ENCODE results near the gene PCSK5.

Gene PCSK5

GRCh38 chr9:76341616-76342015, 451.1 kb downstream of the PCSK5 start:
- Histone ChIP-seq H3K4me1 (ENCODE audit: control insufficient read depth, insufficient read depth, low read length) (no peaks in the 10 kb centered on the region), H3K9ac (ENCODE audit: low read length) (no peak overlapping the region), H3K27me3 (ENCODE audit: control insufficient read depth, insufficient read depth, low read length) (no peaks in the 10 kb centered on the region), H3K36me3 (ENCODE audit: control insufficient read depth, insufficient read depth, low read length) (no peaks in the 10 kb centered on the region), H3K4me3 (ENCODE audit: low read length) (no peak overlapping the region), H3K27ac (ENCODE audit: low read depth, low read length) (no peak overlapping the region)

GRCh38 chr9:76342201-76342600, 451.7 kb downstream of the PCSK5 start:
- no peak overlapping the region for H3K27ac ChIP-seq (ENCODE audit: low read depth, low read length)
- H3K36me3 ChIP-seq (ENCODE audit: control insufficient read depth, insufficient read depth, low read length) = no peaks in the 10 kb centered on the region
- no peaks in the 10 kb centered on the region for H3K4me1 ChIP-seq (ENCODE audit: control insufficient read depth, insufficient read depth, low read length)
- H3K9ac ChIP-seq (ENCODE audit: low read length) = no peak overlapping the region
- H3K27me3 ChIP-seq (ENCODE audit: control insufficient read depth, insufficient read depth, low read length) = no peaks in the 10 kb centered on the region
- no peak overlapping the region for H3K4me3 ChIP-seq (ENCODE audit: low read length)

- Histone ChIP-seq H3K36me3 (ENCODE audit: control insufficient read depth, insufficient read depth, low read length) (no peaks in the 10 kb centered on the region), H3K4me1 (ENCODE audit: control insufficient read depth, insufficient read depth, low read length) (no peaks in the 10 kb centered on the region), H3K27ac (ENCODE audit: low read depth, low read length) (no peak overlapping the region), H3K9ac (ENCODE audit: low read length) (no peak overlapping the region), H3K4me3 (ENCODE audit: low read length) (no peak overlapping the region), H3K27me3 (ENCODE audit: control insufficient read depth, insufficient read depth, low read length) (no peaks in the 10 kb centered on the region)
Observed at GRCh38 chr9:76342858-76343257, 452.4 kb downstream of the PCSK5 start.

- Histone ChIP-seq H3K4me3 (ENCODE audit: low read length) (no peak overlapping the region), H3K4me1 (ENCODE audit: control insufficient read depth, insufficient read depth, low read length) (no peaks in the 10 kb centered on the region), H3K27me3 (ENCODE audit: control insufficient read depth, insufficient read depth, low read length) (no peaks in the 10 kb centered on the region), H3K27ac (ENCODE audit: low read depth, low read length) (no peak overlapping the region), H3K9ac (ENCODE audit: low read length) (no peak overlapping the region), H3K36me3 (ENCODE audit: control insufficient read depth, insufficient read depth, low read length) (no peaks in the 10 kb centered on the region)
Observed at GRCh38 chr9:76349865-76350264, 459.4 kb downstream of the PCSK5 start.

- no peak overlapping the region for H3K9ac ChIP-seq (ENCODE audit: low read length)
- no peaks in the 10 kb centered on the region for H3K4me1 ChIP-seq (ENCODE audit: control insufficient read depth, insufficient read depth, low read length)
- H3K36me3 ChIP-seq (ENCODE audit: control insufficient read depth, insufficient read depth, low read length) = no peaks in the 10 kb centered on the region
Observed at GRCh38 chr9:76351006-76351405, 460.5 kb downstream of the PCSK5 start.

GRCh38 chr9:76352026-76352620, 461.6 kb downstream of the PCSK5 start:
- Histone ChIP-seq H3K4me3 (ENCODE audit: low read length) (no peak overlapping the region), H3K27me3 (ENCODE audit: control insufficient read depth, insufficient read depth, low read length) (no peaks in the 10 kb centered on the region), H3K27ac (ENCODE audit: low read depth, low read length) (no peak overlapping the region), H3K4me1 (ENCODE audit: control insufficient read depth, insufficient read depth, low read length) (no peaks in the 10 kb centered on the region), H3K36me3 (ENCODE audit: control insufficient read depth, insufficient read depth, low read length) (no peaks in the 10 kb centered on the region), H3K9ac (ENCODE audit: low read length) (no peak overlapping the region)

More at GRCh38 chr9:76351006-76351405, 460.5 kb downstream of the PCSK5 start:
- Histone ChIP-seq H3K27ac (ENCODE audit: low read depth, low read length) (no peak overlapping the region), H3K27me3 (ENCODE audit: control insufficient read depth, insufficient read depth, low read length) (no peaks in the 10 kb centered on the region), H3K4me3 (ENCODE audit: low read length) (no peak overlapping the region)

- Histone ChIP-seq H3K27me3 (ENCODE audit: control insufficient read depth, insufficient read depth, low read length) (no peaks in the 10 kb centered on the region), H3K27ac (ENCODE audit: low read depth, low read length) (no peak overlapping the region), H3K9ac (ENCODE audit: low read length) (no peak overlapping the region), H3K36me3 (ENCODE audit: control insufficient read depth, insufficient read depth, low read length) (no peaks in the 10 kb centered on the region), H3K4me3 (ENCODE audit: low read length) (no peak overlapping the region), H3K4me1 (ENCODE audit: control insufficient read depth, insufficient read depth, low read length) (no peaks in the 10 kb centered on the region)
Observed at GRCh38 chr9:76353280-76353679, 462.8 kb downstream of the PCSK5 start.

- Histone ChIP-seq H3K27me3 (ENCODE audit: control insufficient read depth, insufficient read depth, low read length) (no peaks in the 10 kb centered on the region), H3K4me3 (ENCODE audit: low read length) (no peak overlapping the region), H3K36me3 (ENCODE audit: control insufficient read depth, insufficient read depth, low read length) (no peaks in the 10 kb centered on the region), H3K27ac (ENCODE audit: low read depth, low read length) (no peak overlapping the region), H3K4me1 (ENCODE audit: control insufficient read depth, insufficient read depth, low read length) (no peaks in the 10 kb centered on the region), H3K9ac (ENCODE audit: low read length) (no peak overlapping the region)
Observed at GRCh38 chr9:76354221-76354620, 463.7 kb downstream of the PCSK5 start.

GRCh38 chr9:76355886-76356285, 465.4 kb downstream of the PCSK5 start:
- no peak overlapping the region for H3K27ac ChIP-seq (ENCODE audit: low read depth, low read length)
- no peaks in the 10 kb centered on the region for H3K36me3 ChIP-seq (ENCODE audit: control insufficient read depth, insufficient read depth, low read length)
- H3K9ac ChIP-seq (ENCODE audit: low read length) = no peak overlapping the region
- no peaks in the 10 kb centered on the region for H3K4me1 ChIP-seq (ENCODE audit: control insufficient read depth, insufficient read depth, low read length)
- H3K27me3 ChIP-seq (ENCODE audit: control insufficient read depth, insufficient read depth, low read length) = no peaks in the 10 kb centered on the region
- H3K4me3 ChIP-seq (ENCODE audit: low read length) = no peak overlapping the region

GRCh38 chr9:76357555-76357954, 467.1 kb downstream of the PCSK5 start:
- H3K9ac ChIP-seq (ENCODE audit: low read length) = no peak overlapping the region
- H3K4me3 ChIP-seq (ENCODE audit: low read length) = no peak overlapping the region
- no peaks in the 10 kb centered on the region for H3K4me1 ChIP-seq (ENCODE audit: control insufficient read depth, insufficient read depth, low read length)
- no peaks in the 10 kb centered on the region for H3K36me3 ChIP-seq (ENCODE audit: control insufficient read depth, insufficient read depth, low read length)
- H3K27me3 ChIP-seq (ENCODE audit: control insufficient read depth, insufficient read depth, low read length) = no peaks in the 10 kb centered on the region
- no peak overlapping the region for H3K27ac ChIP-seq (ENCODE audit: low read depth, low read length)

- Histone ChIP-seq H3K36me3 (ENCODE audit: control insufficient read depth, insufficient read depth, low read length) (no peaks in the 10 kb centered on the region), H3K27ac (ENCODE audit: low read depth, low read length) (no peak overlapping the region), H3K9ac (ENCODE audit: low read length) (no peak overlapping the region), H3K27me3 (ENCODE audit: control insufficient read depth, insufficient read depth, low read length) (no peaks in the 10 kb centered on the region), H3K4me1 (ENCODE audit: control insufficient read depth, insufficient read depth, low read length) (no peaks in the 10 kb centered on the region), H3K4me3 (ENCODE audit: low read length) (no peak overlapping the region)
Observed at GRCh38 chr9:76358628-76359280, 468.3 kb downstream of the PCSK5 start.

GRCh38 chr9:76359365-76359764, 468.9 kb downstream of the PCSK5 start:
- H3K27ac ChIP-seq (ENCODE audit: low read depth, low read length) = no peak overlapping the region
- no peaks in the 10 kb centered on the region for H3K36me3 ChIP-seq (ENCODE audit: control insufficient read depth, insufficient read depth, low read length)
- H3K9ac ChIP-seq (ENCODE audit: low read length) = no peak overlapping the region
- no peak overlapping the region for H3K4me3 ChIP-seq (ENCODE audit: low read length)
- no peaks in the 10 kb centered on the region for H3K27me3 ChIP-seq (ENCODE audit: control insufficient read depth, insufficient read depth, low read length)
- H3K4me1 ChIP-seq (ENCODE audit: control insufficient read depth, insufficient read depth, low read length) = no peaks in the 10 kb centered on the region

GRCh38 chr9:76359766-76360165, 469.3 kb downstream of the PCSK5 start:
- no peak overlapping the region for H3K9ac ChIP-seq (ENCODE audit: low read length)
- H3K27ac ChIP-seq (ENCODE audit: low read depth, low read length) = no peak overlapping the region
- H3K36me3 ChIP-seq (ENCODE audit: control insufficient read depth, insufficient read depth, low read length) = no peaks in the 10 kb centered on the region
- no peaks in the 10 kb centered on the region for H3K27me3 ChIP-seq (ENCODE audit: control insufficient read depth, insufficient read depth, low read length)
- no peak overlapping the region for H3K4me3 ChIP-seq (ENCODE audit: low read length)
- H3K4me1 ChIP-seq (ENCODE audit: control insufficient read depth, insufficient read depth, low read length) = no peaks in the 10 kb centered on the region

All from rectal smooth muscle tissue (tissue), 1 donor.